Measurements from ENCODE around the gene TEX2.
A peak's percentile ranks its signal among the peaks of the same experiment; 100 is the strongest.

TEX2 gene

GRCh38 chr17:64281962-64282752 is 19.1 kb upstream of the TEX2 start:
- H3K9me3 ChIP-seq (ENCODE audit: insufficient read depth, low read depth, low read length) = no peaks in the 10 kb centered on the region
- no peaks in the 10 kb centered on the region for H3K27me3 ChIP-seq (ENCODE audit: insufficient read depth, low read length)
- no peaks in the 10 kb centered on the region for H3K4me1 ChIP-seq (ENCODE audit: insufficient read depth, low read length)
- no peaks in the 10 kb centered on the region for H3K36me3 ChIP-seq (ENCODE audit: insufficient read depth, low read depth, low read length)
- no peak overlapping the region for H3K9ac ChIP-seq (ENCODE audit: low read depth, low read length)
- H3K27ac ChIP-seq (ENCODE audit: low read length) = no peak overlapping the region
- H3K4me3 ChIP-seq (ENCODE audit: low read length) = no peak overlapping the region

- H3K27me3 ChIP-seq (ENCODE audit: insufficient read depth, low read length) = no peaks in the 10 kb centered on the region
- no peak overlapping the region for H3K4me3 ChIP-seq (ENCODE audit: low read length)
- H3K4me1 ChIP-seq (ENCODE audit: insufficient read depth, low read length) = no peaks in the 10 kb centered on the region
- no peaks in the 10 kb centered on the region for H3K9me3 ChIP-seq (ENCODE audit: insufficient read depth, low read depth, low read length)
- no peaks in the 10 kb centered on the region for H3K36me3 ChIP-seq (ENCODE audit: insufficient read depth, low read depth, low read length)
- H3K27ac ChIP-seq (ENCODE audit: low read length) = no peak overlapping the region
- H3K9ac ChIP-seq (ENCODE audit: low read depth, low read length) = no peak overlapping the region
Observed at GRCh38 chr17:64278614-64279013, 15.6 kb upstream of the TEX2 start.

GRCh38 chr17:64277831-64278562 is 14.9 kb upstream of the TEX2 start:
- Histone ChIP-seq H3K36me3 (ENCODE audit: insufficient read depth, low read depth, low read length) (no peaks in the 10 kb centered on the region), H3K4me1 (ENCODE audit: insufficient read depth, low read length) (no peaks in the 10 kb centered on the region), H3K9ac (ENCODE audit: low read depth, low read length) (no peak overlapping the region), H3K27me3 (ENCODE audit: insufficient read depth, low read length) (no peaks in the 10 kb centered on the region), H3K4me3 (ENCODE audit: low read length) (no peak overlapping the region), H3K9me3 (ENCODE audit: insufficient read depth, low read depth, low read length) (no peaks in the 10 kb centered on the region), H3K27ac (ENCODE audit: low read length) (no peak overlapping the region)

GRCh38 chr17:64276961-64277505 is 14.0 kb upstream of the TEX2 start:
- H3K27ac ChIP-seq (ENCODE audit: low read length) = no peak overlapping the region
- H3K27me3 ChIP-seq (ENCODE audit: insufficient read depth, low read length) = no peaks in the 10 kb centered on the region
- no peak overlapping the region for H3K4me3 ChIP-seq (ENCODE audit: low read length)
- H3K9ac ChIP-seq (ENCODE audit: low read depth, low read length) = no peak overlapping the region
- no peaks in the 10 kb centered on the region for H3K36me3 ChIP-seq (ENCODE audit: insufficient read depth, low read depth, low read length)
- H3K9me3 ChIP-seq (ENCODE audit: insufficient read depth, low read depth, low read length) = no peaks in the 10 kb centered on the region
- no peaks in the 10 kb centered on the region for H3K4me1 ChIP-seq (ENCODE audit: insufficient read depth, low read length)

- no peaks in the 10 kb centered on the region for H3K36me3 ChIP-seq (ENCODE audit: insufficient read depth, low read depth, low read length)
- no peaks in the 10 kb centered on the region for H3K9me3 ChIP-seq (ENCODE audit: insufficient read depth, low read depth, low read length)
- no peak overlapping the region for H3K27ac ChIP-seq (ENCODE audit: low read length)
- H3K4me1 ChIP-seq (ENCODE audit: insufficient read depth, low read length) = no peaks in the 10 kb centered on the region
- no peak overlapping the region for H3K9ac ChIP-seq (ENCODE audit: low read depth, low read length)
- H3K4me3 ChIP-seq (ENCODE audit: low read length) = no peak overlapping the region
- H3K27me3 ChIP-seq (ENCODE audit: insufficient read depth, low read length) = no peaks in the 10 kb centered on the region
Observed at GRCh38 chr17:64275016-64275415, 12.0 kb upstream of the TEX2 start.

- H3K9ac ChIP-seq (ENCODE audit: low read depth, low read length) = no peak overlapping the region
- H3K27me3 ChIP-seq (ENCODE audit: insufficient read depth, low read length) = 0 out of 2 replicates have a peak, but pooled peaks cover 7% of the 10 kb centered on the region
- no peak overlapping the region for H3K27ac ChIP-seq (ENCODE audit: low read length)
Observed at GRCh38 chr17:64273006-64273405, 9.9 kb upstream of the TEX2 start.

GRCh38 chr17:64270885-64271284 is 7.8 kb upstream of the TEX2 start:
- no peak overlapping the region for H3K27ac ChIP-seq (ENCODE audit: low read length)
- H3K9ac ChIP-seq (ENCODE audit: low read depth, low read length) = no peak overlapping the region
- no peaks in the 10 kb centered on the region for H3K4me1 ChIP-seq (ENCODE audit: insufficient read depth, low read length)

More at GRCh38 chr17:64273006-64273405, 9.9 kb upstream of the TEX2 start:
- no peaks in the 10 kb centered on the region for H3K4me1 ChIP-seq (ENCODE audit: insufficient read depth, low read length)
- no peak overlapping the region for H3K4me3 ChIP-seq (ENCODE audit: low read length)
- H3K9me3 ChIP-seq (ENCODE audit: insufficient read depth, low read depth, low read length) = no peaks in the 10 kb centered on the region
- H3K36me3 ChIP-seq (ENCODE audit: insufficient read depth, low read depth, low read length) = no peaks in the 10 kb centered on the region

GRCh38 chr17:64269687-64270649 is 6.9 kb upstream of the TEX2 start:
- H3K27ac ChIP-seq (ENCODE audit: low read length) = no peak overlapping the region
- no peak overlapping the region for H3K4me3 ChIP-seq (ENCODE audit: low read length)
- no peaks in the 10 kb centered on the region for H3K36me3 ChIP-seq (ENCODE audit: insufficient read depth, low read depth, low read length)
- H3K9ac ChIP-seq (ENCODE audit: low read depth, low read length) = no peak overlapping the region
- no peaks in the 10 kb centered on the region for H3K9me3 ChIP-seq (ENCODE audit: insufficient read depth, low read depth, low read length)
- H3K27me3 ChIP-seq (ENCODE audit: insufficient read depth, low read length) = peaks cover 12% of the 10 kb centered on the region; the same call in 1 of the 2 replicates
- no peaks in the 10 kb centered on the region for H3K4me1 ChIP-seq (ENCODE audit: insufficient read depth, low read length)

More at GRCh38 chr17:64270885-64271284, 7.8 kb upstream of the TEX2 start:
- H3K36me3 ChIP-seq (ENCODE audit: insufficient read depth, low read depth, low read length) = no peaks in the 10 kb centered on the region
- no peaks in the 10 kb centered on the region for H3K9me3 ChIP-seq (ENCODE audit: insufficient read depth, low read depth, low read length)
- H3K27me3 ChIP-seq (ENCODE audit: insufficient read depth, low read length) = 0 out of 2 replicates have a peak, but pooled peaks cover 9% of the 10 kb centered on the region
- no peak overlapping the region for H3K4me3 ChIP-seq (ENCODE audit: low read length)

- 0 out of 2 replicates have a peak, but pooled peaks cover 8% of the 10 kb centered on the region for H3K4me1 ChIP-seq (ENCODE audit: insufficient read depth, low read length)
Observed at GRCh38 chr17:64264891-64265290, 1.8 kb upstream of the TEX2 start.

GRCh38 chr17:64262198-64262999 is 661 bp downstream of the TEX2 start:
- Histone ChIP-seq H3K27ac (ENCODE audit: low read length) (no peak overlapping the region), H3K4me1 (ENCODE audit: insufficient read depth, low read length) (0 out of 2 replicates have a peak, but pooled peaks cover 8% of the 10 kb centered on the region), H3K9ac (ENCODE audit: low read depth, low read length) (peak overlapping the region; percentile 66; the same call in 1 of the 2 replicates), H3K4me3 (ENCODE audit: low read length) (peak overlapping the region; percentile 80), H3K36me3 (ENCODE audit: insufficient read depth, low read depth, low read length) (no peaks in the 10 kb centered on the region), H3K27me3 (ENCODE audit: insufficient read depth, low read length) (peaks cover 42% of the 10 kb centered on the region), H3K9me3 (ENCODE audit: insufficient read depth, low read depth, low read length) (no peaks in the 10 kb centered on the region)

More at GRCh38 chr17:64264891-64265290, 1.8 kb upstream of the TEX2 start:
- peaks cover 49% of the 10 kb centered on the region for H3K27me3 ChIP-seq (ENCODE audit: insufficient read depth, low read length)
- no peaks in the 10 kb centered on the region for H3K9me3 ChIP-seq (ENCODE audit: insufficient read depth, low read depth, low read length)
- H3K27ac ChIP-seq (ENCODE audit: low read length) = no peak overlapping the region
- no peak overlapping the region for H3K4me3 ChIP-seq (ENCODE audit: low read length)
- no peaks in the 10 kb centered on the region for H3K36me3 ChIP-seq (ENCODE audit: insufficient read depth, low read depth, low read length)
- no peak overlapping the region for H3K9ac ChIP-seq (ENCODE audit: low read depth, low read length)
